ENCODE data around the gene XRRA1.

DNA sequence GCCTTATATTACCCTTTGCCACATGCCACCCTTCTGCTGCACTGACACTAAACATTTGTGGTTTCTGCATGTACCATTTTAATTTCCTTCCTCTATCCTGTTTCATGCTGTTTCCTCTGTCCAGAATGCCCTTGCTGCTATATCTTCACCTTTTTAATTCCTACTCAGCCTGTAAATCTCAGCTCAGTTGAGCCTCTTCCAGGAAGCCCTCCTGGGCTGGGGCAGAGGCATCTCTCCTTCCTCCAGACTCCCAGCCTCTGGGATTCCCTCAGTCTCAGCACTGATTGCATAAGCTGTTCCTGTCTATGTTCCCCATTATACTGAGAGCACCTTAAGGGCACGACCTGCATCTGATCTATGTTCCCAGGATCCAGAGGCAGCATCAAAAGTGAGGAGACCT is 101.5 kb downstream of the XRRA1 start:
- TF ChIP-seq CTCF (conservative IDR thresholded peaks at IDR 0.05; ENCODE audit: low read depth, low read length) (no peak), EZH2phosphoT487 (IDR thresholded peaks at IDR 0.05; ENCODE audit: borderline replicate concordance, low read length) (no peak)

Measured in PC-3 (cell line).